ENCODE data around the gene SUPT7L.
A peak's percentile ranks its signal among the peaks of the same experiment; 100 is the strongest.
"Not testable (repeated sequence)": the region's sequence is repeated elsewhere in the genome, so short reads cannot be mapped to it uniquely, and the experiment has no call there.

The SUPT7L gene

GRCh38 chr2:27687232-27687631 lies 23.8 kb upstream of the SUPT7L start:
- H3K4me3 ChIP-seq (ENCODE audit: low read depth, low read length) = no peak overlapping the region

GRCh38 chr2:27685577-27685976 lies 22.2 kb upstream of the SUPT7L start:
- no peak overlapping the region for H3K4me3 ChIP-seq (ENCODE audit: low read depth, low read length)

GRCh38 chr2:27685006-27685405 lies 21.6 kb upstream of the SUPT7L start:
- H3K4me3 ChIP-seq (ENCODE audit: low read depth, low read length) = not testable (repeated sequence)

- no peak overlapping the region for H3K4me3 ChIP-seq (ENCODE audit: low read depth, low read length)
These were observed 20.1 kb upstream of the SUPT7L start for GRCh38 chr2:27683390-27684071.

- not testable (repeated sequence) for H3K4me3 ChIP-seq (ENCODE audit: low read depth, low read length)
These were observed 18.9 kb upstream of the SUPT7L start for GRCh38 chr2:27682334-27682771.

GRCh38 chr2:27681841-27682240 lies 18.4 kb upstream of the SUPT7L start:
- no peak overlapping the region for H3K4me3 ChIP-seq (ENCODE audit: low read depth, low read length)

- H3K4me3 ChIP-seq (ENCODE audit: low read depth, low read length) = no peak overlapping the region
These were observed 17.2 kb upstream of the SUPT7L start for GRCh38 chr2:27680571-27680970.

GRCh38 chr2:27672723-27673486 lies 9.5 kb upstream of the SUPT7L start:
- no peak overlapping the region for H3K4me3 ChIP-seq (ENCODE audit: low read depth, low read length)

GRCh38 chr2:27671235-27671634 lies 7.8 kb upstream of the SUPT7L start:
- H3K4me3 ChIP-seq (ENCODE audit: low read depth, low read length) = no peak overlapping the region

GRCh38 chr2:27667446-27667845 lies 4.0 kb upstream of the SUPT7L start:
- H3K4me3 ChIP-seq (ENCODE audit: low read depth, low read length) = no peak overlapping the region

GRCh38 chr2:27664622-27665363 lies 1.4 kb upstream of the SUPT7L start:
- H3K4me3 ChIP-seq (ENCODE audit: low read depth, low read length) = peak overlapping the region; percentile 98

GRCh38 chr2:27664154-27664574 lies 750 bp upstream of the SUPT7L start:
- peak overlapping the region; percentile 98 for H3K4me3 ChIP-seq (ENCODE audit: low read depth, low read length)

GRCh38 chr2:27661371-27661770 lies 2.0 kb downstream of the SUPT7L start:
- H3K4me3 ChIP-seq (ENCODE audit: low read depth, low read length) = no peak overlapping the region

- no peak overlapping the region for H3K4me3 ChIP-seq (ENCODE audit: low read depth, low read length)
These were observed 8.1 kb downstream of the SUPT7L start for GRCh38 chr2:27655155-27655951.

GRCh38 chr2:27653397-27653796 lies 10.0 kb downstream of the SUPT7L start:
- no peak overlapping the region for H3K4me3 ChIP-seq (ENCODE audit: low read depth, low read length)

- no peak overlapping the region for H3K4me3 ChIP-seq (ENCODE audit: low read depth, low read length)
These were observed 10.6 kb downstream of the SUPT7L start for GRCh38 chr2:27652790-27653189.

- H3K4me3 ChIP-seq (ENCODE audit: low read depth, low read length) = no peak overlapping the region
These were observed 11.1 kb downstream of the SUPT7L start for GRCh38 chr2:27652341-27652740.

- H3K4me3 ChIP-seq (ENCODE audit: low read depth, low read length) = no peak overlapping the region
These were observed 12.4 kb downstream of the SUPT7L start for GRCh38 chr2:27651056-27651455.

GRCh38 chr2:27647737-27648136 lies 15.7 kb downstream of the SUPT7L start:
- H3K4me3 ChIP-seq (ENCODE audit: low read depth, low read length) = no peak overlapping the region

GRCh38 chr2:27647289-27647688 lies 16.1 kb downstream of the SUPT7L start:
- H3K4me3 ChIP-seq (ENCODE audit: low read depth, low read length) = no peak overlapping the region

- H3K4me3 ChIP-seq (ENCODE audit: low read depth, low read length) = no peak overlapping the region
These were observed 18.2 kb downstream of the SUPT7L start for GRCh38 chr2:27645197-27645596.

Data from iPS-11a (cell line).